Measurements from ENCODE around the gene PPP6C.
"Not testable (repeated sequence)": the region's sequence is repeated elsewhere in the genome, so short reads cannot be mapped to it uniquely, and the experiment has no call there.

PPP6C gene

GRCh38 chr9:125146247-125146646 lies 43.4 kb downstream of the PPP6C start:
- no peak overlapping the region for H3K4me3 ChIP-seq (ENCODE audit: low read depth, low read length)
- no peak for DNase-seq (ENCODE audit: low read depth)

DNA sequence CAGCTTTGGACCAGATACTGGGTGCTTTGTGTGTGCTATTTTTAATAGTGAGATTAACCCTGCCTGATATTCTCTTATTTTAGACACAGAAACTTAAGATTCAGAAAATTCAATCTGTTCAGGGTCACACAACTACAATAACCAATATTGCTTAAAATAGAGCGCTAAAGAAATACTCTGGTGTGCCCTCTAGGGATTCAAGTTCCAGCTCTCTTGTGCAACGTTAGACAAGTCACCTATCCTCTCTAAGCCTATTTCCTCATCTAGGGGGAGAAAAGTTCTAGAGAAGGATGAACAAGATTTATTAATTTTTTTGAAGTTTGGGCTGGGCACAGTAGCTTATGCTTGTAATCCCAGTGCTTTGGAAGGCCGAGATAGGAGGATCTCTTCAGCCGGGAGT lies 44.2 kb downstream of the PPP6C start:
- no peak overlapping the region for H3K4me3 ChIP-seq (ENCODE audit: low read depth, low read length)
- no peak for DNase-seq (ENCODE audit: low read depth)

DNA sequence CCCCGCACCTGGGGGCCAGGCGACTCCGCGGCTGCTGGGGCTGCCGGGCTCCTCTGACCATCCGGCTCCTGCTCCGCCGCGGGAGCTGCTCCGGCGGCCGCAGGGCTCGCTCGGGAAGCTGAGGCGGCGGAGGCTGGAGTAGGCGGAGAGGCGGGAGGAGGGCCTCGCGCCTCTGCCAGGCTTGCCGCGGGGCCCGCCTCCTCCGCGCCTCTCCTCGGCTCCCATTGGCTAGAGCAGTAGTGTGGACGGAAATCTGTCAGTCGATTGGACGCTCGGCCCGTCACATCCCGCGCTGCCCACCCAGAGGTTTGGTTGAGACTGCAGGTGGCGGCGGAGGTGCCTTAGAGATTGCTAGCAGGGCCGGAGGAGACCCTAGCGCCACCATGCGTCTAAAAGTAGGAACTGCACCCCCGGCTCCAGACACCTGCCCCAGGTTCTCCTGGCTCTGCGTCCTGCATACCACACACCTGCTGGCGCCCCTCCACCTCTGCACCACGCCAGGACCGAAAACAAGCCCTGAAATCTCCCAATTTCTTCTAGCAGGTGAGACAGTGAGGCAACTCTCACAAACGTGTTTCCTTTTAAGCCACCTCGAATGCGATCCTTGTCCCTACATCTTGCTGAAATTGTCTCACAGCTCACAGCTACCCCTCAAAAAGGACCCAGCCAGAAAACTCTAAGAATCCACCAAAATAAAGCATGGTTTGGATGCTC lies 46.1 kb downstream of the PPP6C start, which contains the start of gene SCAI:
TSS of gene SCAI (minus strand) at position 152 of the 714 bp plus-strand sequence. CDS start at position 61, 91 bp downstream.
- peak within 1 kb of the TSS; percentile 63 for H3K4me3 ChIP-seq (ENCODE audit: low read depth, low read length)

GRCh38 chr9:125142560-125143376 lies 46.8 kb downstream of the PPP6C start:
- DNase-seq (ENCODE audit: low read depth) = no peak

More for the DNA sequence above, 46.1 kb downstream of the PPP6C start, which contains the start of gene SCAI:
- DNase-seq (ENCODE audit: low read depth) = peak; percentile 96

DNA sequence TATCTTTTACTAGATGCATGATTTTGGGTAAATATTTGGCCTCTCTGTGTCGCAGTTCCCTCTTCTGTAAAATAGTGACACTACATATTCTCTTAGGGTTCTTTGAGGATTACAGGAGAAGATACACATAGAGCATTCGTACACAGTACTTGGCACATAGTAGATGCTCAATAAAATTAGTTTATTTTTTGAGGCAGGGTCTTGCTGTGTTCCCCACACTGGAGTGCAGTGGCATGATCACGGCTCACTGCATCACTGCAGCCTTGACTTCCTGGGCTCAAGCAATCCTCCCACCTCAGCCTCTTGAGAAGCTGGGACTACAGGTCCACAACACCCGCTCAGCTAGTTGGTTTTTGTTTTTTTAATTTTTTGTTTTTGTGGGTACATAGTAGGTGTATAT lies 47.9 kb downstream of the PPP6C start:
- no peak overlapping the region for H3K4me3 ChIP-seq (ENCODE audit: low read depth, low read length)

More at GRCh38 chr9:125142560-125143376, 46.8 kb downstream of the PPP6C start:
- peak overlapping the region; percentile 63 for H3K4me3 ChIP-seq (ENCODE audit: low read depth, low read length)

DNA sequence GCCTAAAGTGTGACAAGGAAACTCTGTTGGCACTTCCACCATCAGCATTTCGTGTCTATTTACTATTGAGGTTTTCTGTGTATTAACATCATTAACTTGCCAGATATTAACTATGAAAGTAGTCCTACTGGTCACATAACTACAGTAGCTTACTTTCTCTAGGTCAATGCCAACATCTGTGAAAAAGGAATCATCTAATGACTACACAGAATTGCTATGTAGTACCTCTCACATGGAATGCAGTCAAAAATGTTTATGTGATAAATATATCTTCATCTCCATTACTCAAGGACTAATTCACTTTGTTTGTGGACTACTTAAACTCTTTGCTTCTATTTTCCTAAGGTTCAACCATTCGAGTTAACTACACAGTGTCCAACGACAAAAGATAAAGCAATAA lies 48.4 kb downstream of the PPP6C start:
- no peak for DNase-seq (ENCODE audit: low read depth)
- H3K4me3 ChIP-seq (ENCODE audit: low read depth, low read length) = no peak overlapping the region

More for the DNA sequence above, 47.9 kb downstream of the PPP6C start:
- DNase-seq (ENCODE audit: low read depth) = no peak

GRCh38 chr9:125140576-125140975 lies 49.0 kb downstream of the PPP6C start:
- no peak for DNase-seq (ENCODE audit: low read depth)
- no peak overlapping the region for H3K4me3 ChIP-seq (ENCODE audit: low read depth, low read length)

DNA sequence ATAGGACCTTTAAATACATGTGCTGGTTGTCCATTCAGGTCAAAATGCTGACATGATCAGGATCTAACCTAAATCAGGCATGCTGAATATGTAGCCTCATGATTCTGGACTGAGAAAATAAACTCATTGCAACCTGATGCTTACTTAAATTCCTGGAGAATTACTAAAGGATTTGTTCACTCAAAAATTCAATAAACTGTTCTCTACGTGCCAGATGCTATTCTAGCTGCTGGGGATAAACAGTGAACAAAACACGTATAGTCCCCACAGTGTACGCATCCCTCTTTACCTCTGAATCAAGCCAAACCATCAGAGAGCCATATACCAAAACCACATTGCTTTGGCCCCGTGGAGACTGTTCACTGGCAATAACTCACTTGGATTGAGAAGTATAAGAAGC lies 52.4 kb downstream of the PPP6C start:
- no peak for DNase-seq (ENCODE audit: low read depth)
- no peak overlapping the region for H3K4me3 ChIP-seq (ENCODE audit: low read depth, low read length)

- no peak overlapping the region for H3K4me3 ChIP-seq (ENCODE audit: low read depth, low read length)
- DNase-seq (ENCODE audit: low read depth) = no peak
Observed at GRCh38 chr9:125134976-125135375, 54.6 kb downstream of the PPP6C start.

GRCh38 chr9:125133403-125134329 lies 55.9 kb downstream of the PPP6C start:
- H3K4me3 ChIP-seq (ENCODE audit: low read depth, low read length) = no peak overlapping the region
- DNase-seq (ENCODE audit: low read depth) = no peak

- H3K4me3 ChIP-seq (ENCODE audit: low read depth, low read length) = no peak overlapping the region
- no peak for DNase-seq (ENCODE audit: low read depth)
Observed at GRCh38 chr9:125131778-125132177, 57.8 kb downstream of the PPP6C start.

DNA sequence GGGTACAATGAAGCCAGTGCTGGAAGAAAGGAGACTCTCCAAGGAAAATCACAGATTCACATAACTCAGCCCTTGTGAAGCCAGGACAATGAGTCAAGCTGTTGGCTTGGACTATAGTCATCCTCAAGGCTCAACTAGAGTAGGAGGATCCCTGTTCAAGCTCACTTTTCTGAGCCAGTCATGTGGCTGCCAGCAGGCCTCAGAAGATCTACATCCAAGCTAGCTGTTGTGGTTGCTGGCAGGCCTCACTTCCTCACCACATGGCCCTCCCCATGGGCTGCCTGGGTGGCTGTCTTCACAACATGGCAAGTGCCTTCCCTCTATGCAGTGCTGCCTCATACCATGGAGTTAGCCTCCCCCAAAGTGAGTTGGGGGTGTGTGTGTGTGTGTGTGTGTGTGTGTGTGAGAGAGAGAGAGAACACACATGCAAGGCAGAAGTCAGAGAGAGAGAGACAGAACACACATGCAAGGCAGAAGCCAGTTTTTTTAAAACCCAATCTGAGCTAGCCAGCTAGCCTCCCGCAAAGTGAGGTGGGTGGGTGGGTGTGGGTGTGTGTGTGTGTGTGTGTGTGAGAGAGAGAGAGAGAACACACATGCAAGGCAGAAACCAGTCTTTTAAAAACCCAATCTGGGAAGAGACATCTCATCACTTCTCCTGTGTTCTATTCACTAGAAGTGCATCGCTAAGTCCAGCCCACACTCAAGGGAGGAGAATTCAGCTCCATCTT lies 63.4 kb downstream of the PPP6C start:
- no peak overlapping the region for H3K4me3 ChIP-seq (ENCODE audit: low read depth, low read length)
- peak; percentile 100 for DNase-seq (ENCODE audit: low read depth)

DNA sequence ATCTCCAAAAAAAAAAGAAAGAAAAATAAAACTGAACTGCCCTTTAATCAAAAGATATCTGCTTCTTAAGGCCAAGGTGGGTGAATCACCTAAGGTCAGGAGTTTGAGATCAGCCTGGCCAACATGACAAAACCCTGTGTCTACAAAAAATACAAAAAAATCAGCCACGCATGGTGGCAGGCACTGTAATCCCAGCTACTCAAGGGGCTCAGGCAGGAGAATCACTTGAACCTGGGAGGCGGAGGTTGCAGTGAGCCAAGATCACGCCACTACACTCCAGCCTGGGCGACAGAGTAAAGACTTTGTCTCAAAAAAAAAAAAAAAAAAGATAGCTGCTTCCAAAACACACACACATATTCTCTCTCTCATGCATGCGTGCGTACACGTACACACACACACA lies 64.1 kb downstream of the PPP6C start:
- no peak overlapping the region for H3K4me3 ChIP-seq (ENCODE audit: low read depth, low read length)

GRCh38 chr9:125121146-125121545 lies 68.5 kb downstream of the PPP6C start:
- DNase-seq (ENCODE audit: low read depth) = no peak
- no peak overlapping the region for H3K4me3 ChIP-seq (ENCODE audit: low read depth, low read length)

More for the DNA sequence above, 64.1 kb downstream of the PPP6C start:
- no peak for DNase-seq (ENCODE audit: low read depth)

DNA sequence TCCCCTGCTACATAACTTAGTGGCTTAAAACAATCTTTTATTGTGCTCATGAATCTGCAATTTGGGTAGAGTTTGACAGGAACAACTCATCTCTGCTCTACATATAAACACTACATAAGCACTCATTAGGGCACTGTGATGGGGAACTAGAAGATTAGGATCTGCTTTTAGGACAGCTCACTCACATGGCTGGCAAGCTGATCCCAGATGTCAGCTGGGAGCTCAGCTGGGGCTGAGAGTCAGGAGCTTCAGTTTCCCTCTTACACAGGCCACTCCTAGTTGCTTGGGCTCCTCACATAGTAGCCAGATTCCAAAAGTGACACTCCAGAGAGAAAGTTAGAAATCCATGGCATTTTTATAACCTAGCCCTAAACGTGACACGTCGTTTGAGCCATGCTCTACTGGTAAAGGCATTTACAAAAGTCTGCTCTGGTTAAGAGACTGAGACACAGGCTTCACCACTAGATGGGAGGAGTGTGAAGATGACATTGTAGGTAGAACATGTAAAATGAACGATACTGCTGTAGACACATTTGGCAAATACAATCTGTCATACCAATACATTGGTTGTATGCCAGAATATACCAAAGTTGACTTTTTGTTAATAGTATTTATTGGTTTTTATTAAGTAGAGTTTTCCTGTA lies 69.8 kb downstream of the PPP6C start:
- DNase-seq (ENCODE audit: low read depth) = no peak
- no peak overlapping the region for H3K4me3 ChIP-seq (ENCODE audit: low read depth, low read length)

- H3K4me3 ChIP-seq (ENCODE audit: low read depth, low read length); DNase-seq (ENCODE audit: low read depth): not testable (repeated sequence)
Observed at GRCh38 chr9:125118696-125119095, 70.9 kb downstream of the PPP6C start.

DNA sequence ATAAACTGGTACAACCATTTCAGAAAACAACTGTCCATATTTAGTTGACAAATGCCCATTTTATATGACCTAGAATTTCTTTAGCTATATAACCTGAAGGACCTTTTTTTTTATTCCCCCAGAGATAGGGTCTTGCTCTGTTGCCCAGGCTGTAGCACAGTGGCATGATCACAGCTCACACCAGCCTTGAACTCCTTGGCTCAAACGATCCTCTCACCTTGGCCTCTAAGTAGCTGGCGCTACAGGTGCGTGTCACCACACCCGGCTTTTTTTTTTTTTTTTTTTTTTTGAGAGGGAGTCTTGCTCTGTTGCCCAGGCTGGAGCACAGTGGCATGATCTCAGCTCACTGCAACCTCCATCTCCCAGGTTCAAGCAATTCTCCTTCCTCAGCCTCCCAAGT lies 75.1 kb downstream of the PPP6C start:
- not testable (repeated sequence) for DNase-seq (ENCODE audit: low read depth); H3K4me3 ChIP-seq (ENCODE audit: low read depth, low read length)

- no peak for DNase-seq (ENCODE audit: low read depth)
- H3K4me3 ChIP-seq (ENCODE audit: low read depth, low read length) = no peak overlapping the region
Observed at GRCh38 chr9:125110464-125110863, 79.1 kb downstream of the PPP6C start.

Data from skeletal muscle cell (primary cell).